ENCODE measurements around the gene KCNH8. TPM values are rescaled to one million over a fixed set of nuclear protein-coding genes. Genes with fewer than 3 reads are reported as not detected.

The KCNH8 gene
- total RNA-seq, 4 donors from 2014 or later: 0.55 to 1.1 (median 1.00) TPM; not detected in 1

- peak; percentile 10 for DNase-seq
- H3K27ac ChIP-seq: no peak overlapping the region
- no peaks in the 10 kb centered on the region for H3K36me3 ChIP-seq
- H3K4me1 ChIP-seq: no peaks in the 10 kb centered on the region
- WGBS, 2 donors (ENCODE audit: low coverage in 1 of 2): 63 to 71% methylated on average over 6 of the region's 6 CpGs
- no peak overlapping the region for H3K4me3 ChIP-seq
- H3K27me3 ChIP-seq: no peaks in the 10 kb centered on the region
- intact Hi-C loops (cut with DNase I; ENCODE audit: low total_unique reads): no loop called here
- in situ Hi-C loops (cut with MboI; ENCODE audit: low pct_ligation_motif_present in 1 of 4, low pct_unique_long_range_greater_than_20kb in 1 of 4, low sequenced_read_pairs in 3 of 4): no loop called here
- no peak for TF ChIP-seq POLR2AphosphoS5 (IDR thresholded peaks at IDR 0.05)
- no peak for TF ChIP-seq POLR2A (IDR thresholded peaks at IDR 0.05)
- no peak for TF ChIP-seq EP300 (IDR thresholded peaks at IDR 0.05; ENCODE audit: low read depth)
- TF ChIP-seq, protein P1, sequence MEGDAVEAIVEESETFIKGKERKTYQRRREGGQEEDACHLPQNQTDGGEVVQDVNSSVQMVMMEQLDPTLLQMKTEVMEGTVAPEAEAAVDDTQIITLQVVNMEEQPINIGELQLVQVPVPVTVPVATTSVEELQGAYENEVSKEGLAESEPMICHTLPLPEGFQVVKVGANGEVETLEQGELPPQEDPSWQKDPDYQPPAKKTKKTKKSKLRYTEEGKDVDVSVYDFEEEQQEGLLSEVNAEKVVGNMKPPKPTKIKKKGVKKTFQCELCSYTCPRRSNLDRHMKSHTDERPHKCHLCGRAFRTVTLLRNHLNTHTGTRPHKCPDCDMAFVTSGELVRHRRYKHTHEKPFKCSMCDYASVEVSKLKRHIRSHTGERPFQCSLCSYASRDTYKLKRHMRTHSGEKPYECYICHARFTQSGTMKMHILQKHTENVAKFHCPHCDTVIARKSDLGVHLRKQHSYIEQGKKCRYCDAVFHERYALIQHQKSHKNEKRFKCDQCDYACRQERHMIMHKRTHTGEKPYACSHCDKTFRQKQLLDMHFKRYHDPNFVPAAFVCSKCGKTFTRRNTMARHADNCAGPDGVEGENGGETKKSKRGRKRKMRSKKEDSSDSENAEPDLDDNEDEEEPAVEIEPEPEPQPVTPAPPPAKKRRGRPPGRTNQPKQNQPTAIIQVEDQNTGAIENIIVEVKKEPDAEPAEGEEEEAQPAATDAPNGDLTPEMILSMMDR (IDR thresholded peaks at IDR 0.05): no peak
- no peaks in the 10 kb centered on the region for H3K9me3 ChIP-seq
These were observed 68.5 kb downstream of the KCNH8 start for GRCh38 chr3:19216669-19217337.

DNA sequence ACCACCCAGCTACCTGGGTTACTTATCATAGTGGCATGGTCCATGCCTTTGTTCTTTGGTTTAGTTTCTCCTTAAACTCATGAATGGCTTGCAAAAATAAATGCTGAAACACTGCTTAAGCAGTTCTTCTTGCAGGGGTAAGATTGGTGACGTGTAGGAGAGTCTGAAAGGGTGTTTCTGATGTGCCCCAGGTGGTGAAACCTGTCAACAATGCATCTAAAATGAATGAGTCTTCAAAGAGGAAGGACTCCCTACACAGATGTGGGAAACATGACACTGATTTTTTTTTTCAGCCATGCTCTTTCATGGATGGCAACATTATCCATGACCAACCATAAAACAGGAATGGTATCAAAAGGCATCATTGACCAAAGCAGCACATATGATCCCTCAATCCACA, 72.0 kb downstream of the KCNH8 start:
- no peaks in the 10 kb centered on the region for H3K4me1 ChIP-seq
- H3K9me3 ChIP-seq: no peaks in the 10 kb centered on the region
- 56 to 79% methylated on average over 1 of the region's 1 CpG for WGBS, 2 donors (ENCODE audit: low coverage in 1 of 2)
- TF ChIP-seq POLR2AphosphoS5 (IDR thresholded peaks at IDR 0.05) (no peak), EP300 (IDR thresholded peaks at IDR 0.05; ENCODE audit: low read depth) (no peak), POLR2A (IDR thresholded peaks at IDR 0.05) (no peak)
- TF ChIP-seq, protein P1 (IDR thresholded peaks at IDR 0.05): no peak
- H3K36me3 ChIP-seq: no peaks in the 10 kb centered on the region
- no peaks in the 10 kb centered on the region for H3K27me3 ChIP-seq
- DNase-seq: no peak
- H3K27ac ChIP-seq: no peak overlapping the region
- intact Hi-C loops (cut with DNase I; ENCODE audit: low total_unique reads) (no loop called here), in situ Hi-C loops (cut with MboI; ENCODE audit: low pct_ligation_motif_present in 1 of 4, low pct_unique_long_range_greater_than_20kb in 1 of 4, low sequenced_read_pairs in 3 of 4) (no loop called here)
- no peak overlapping the region for H3K4me3 ChIP-seq

GRCh38 chr3:19221081-19221480, 72.8 kb downstream of the KCNH8 start:
- Histone ChIP-seq H3K4me1 (no peaks in the 10 kb centered on the region), H3K9me3 (no peaks in the 10 kb centered on the region), H3K4me3 (no peak overlapping the region), H3K27me3 (no peaks in the 10 kb centered on the region), H3K27ac (no peak overlapping the region), H3K36me3 (no peaks in the 10 kb centered on the region)
- DNase-seq: no peak
- 72 to 81% methylated on average over 2 of the region's 2 CpGs for WGBS, 2 donors (ENCODE audit: low coverage in 1 of 2)
- intact Hi-C loops (cut with DNase I; ENCODE audit: low total_unique reads): no loop called here
- in situ Hi-C loops (cut with MboI; ENCODE audit: low pct_ligation_motif_present in 1 of 4, low pct_unique_long_range_greater_than_20kb in 1 of 4, low sequenced_read_pairs in 3 of 4): no loop called here
- no peak for TF ChIP-seq POLR2AphosphoS5 (IDR thresholded peaks at IDR 0.05)
- TF ChIP-seq, protein P1 (IDR thresholded peaks at IDR 0.05): no peak
- no peak for TF ChIP-seq POLR2A (IDR thresholded peaks at IDR 0.05)
- TF ChIP-seq EP300 (IDR thresholded peaks at IDR 0.05; ENCODE audit: low read depth): no peak

GRCh38 chr3:19226479-19226878, 78.2 kb downstream of the KCNH8 start:
- no peak for DNase-seq
- Histone ChIP-seq H3K4me1 (no peaks in the 10 kb centered on the region), H3K4me3 (no peak overlapping the region), H3K27ac (no peak overlapping the region), H3K36me3 (no peaks in the 10 kb centered on the region), H3K27me3 (no peaks in the 10 kb centered on the region), H3K9me3 (no peaks in the 10 kb centered on the region)
- intact Hi-C loops (cut with DNase I; ENCODE audit: low total_unique reads): no loop called here
- TF ChIP-seq EP300 (IDR thresholded peaks at IDR 0.05; ENCODE audit: low read depth) (no peak), POLR2AphosphoS5 (IDR thresholded peaks at IDR 0.05) (no peak), POLR2A (IDR thresholded peaks at IDR 0.05) (no peak)
- TF ChIP-seq, protein P1 (IDR thresholded peaks at IDR 0.05): no peak
- in situ Hi-C loops (cut with MboI; ENCODE audit: low pct_ligation_motif_present in 1 of 4, low pct_unique_long_range_greater_than_20kb in 1 of 4, low sequenced_read_pairs in 3 of 4): no loop called here
- WGBS, 2 donors (ENCODE audit: low coverage in 1 of 2): 60 to 68% methylated on average over 2 of the region's 2 CpGs
